ENCODE measurements around the gene HASPIN. TPM values are rescaled to one million over a fixed set of nuclear protein-coding genes. Genes with fewer than 3 reads are reported as not detected.

HASPIN gene
- total and polyA plus RNA-seq, 12 donors = 0.12 to 1.5 (median 0.25) TPM; not detected in 1

DNA sequence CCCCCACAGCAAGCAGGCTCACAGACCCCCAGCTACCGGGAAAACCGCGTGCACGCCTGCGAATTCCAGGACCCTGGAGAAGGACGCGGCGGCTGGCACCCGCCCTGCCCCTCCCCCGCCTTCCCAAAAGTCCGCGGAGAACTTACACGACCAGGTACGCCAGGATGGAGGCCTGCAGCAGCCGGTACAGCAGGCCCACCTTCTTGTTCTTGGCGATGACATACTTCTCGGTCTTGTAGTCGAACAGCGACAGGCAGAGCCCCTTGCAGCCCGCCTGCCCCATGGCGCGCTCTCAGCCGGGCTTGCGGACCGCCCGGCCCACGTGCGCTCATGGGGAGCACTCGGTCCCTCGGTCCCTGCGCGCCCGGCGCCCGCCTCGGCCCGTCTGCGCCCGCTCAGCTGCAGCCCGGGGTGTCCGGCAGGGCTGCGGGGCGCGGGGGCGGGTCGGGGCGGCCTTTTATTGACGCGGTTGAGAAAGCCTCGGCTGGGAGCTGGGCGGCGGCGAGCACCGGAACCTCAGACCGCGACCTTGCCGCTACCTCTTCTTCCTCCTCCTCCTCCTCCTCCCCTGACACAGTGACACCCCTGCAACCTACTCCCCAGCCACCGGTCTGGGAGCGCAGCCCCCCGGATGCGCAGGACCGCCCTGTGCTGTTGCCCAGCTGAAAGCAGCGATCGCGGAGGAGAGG, 27.8 kb upstream of the HASPIN start, which contains the start of gene P2RX5:
Gene P2RX5, minus strand, starts transcription at position 433 of the 689 bp plus-strand sequence. Its CDS starts 150 bp downstream, at position 283.
- Histone ChIP-seq H3K27me3 (peaks cover 0 to 43% (median 24%) of the 10 kb centered on the region in 7 donors), H3K27ac (peak within 1 kb of the TSS in 9 of 10 donors; percentile 39 to 90 (median 80)), H3K9me3 (peaks cover 0 to 10% (median 0%) of the 10 kb centered on the region in 11 donors), H3K4me3 (peak within 1 kb of the TSS; percentile 32 to 62 (median 54)), H3K36me3 (no peaks in the 10 kb centered on the region), H3K4me1 (peaks cover 0 to 26% (median 18%) of the 10 kb centered on the region in 9 donors)
- no peak for TF ChIP-seq CTCF (IDR thresholded peaks at IDR 0.05)
- DNase-seq (no peak), ATAC-seq (peak; percentile 41 to 63 (median 52))
- intact Hi-C loops (cut with DNase I) = loop anchor here in 1 of 10 donors (2.0 kb wide), 1 partner anchor 27 kb away; the partner anchor contains the start of gene HASPIN
- WGBS, 2 donors = 1% methylated on average over 65 of the region's 65 CpGs

GRCh38 chr17:3697103-3697476, 26.6 kb upstream of the HASPIN start:
- no peaks in the 10 kb centered on the region for H3K36me3 ChIP-seq
- peak overlapping the region in 4 of 10 donors; percentile 29 to 90 (median 74) for H3K27ac ChIP-seq
- 40% methylated on average over 12 of the region's 12 CpGs for WGBS, 2 donors
- peaks cover 0 to 39% (median 24%) of the 10 kb centered on the region in 7 donors for H3K27me3 ChIP-seq
- H3K4me3 ChIP-seq = peak overlapping the region in 7 of 10 donors; percentile 8 to 62 (median 55)
- ATAC-seq = peak in 7 of 8 donors; percentile 4 to 70 (median 21)
- DNase-seq = no peak
- TF ChIP-seq CTCF (IDR thresholded peaks at IDR 0.05) = no peak
- intact Hi-C loops (cut with DNase I) = no loop called here
- peaks cover 0 to 10% (median 0%) of the 10 kb centered on the region in 11 donors for H3K9me3 ChIP-seq
- H3K4me1 ChIP-seq = peaks cover 0 to 26% (median 18%) of the 10 kb centered on the region in 9 donors

GRCh38 chr17:3698139-3698538, 25.6 kb upstream of the HASPIN start:
- no peaks in the 10 kb centered on the region for H3K36me3 ChIP-seq
- DNase-seq = no peak

More at GRCh38 chr17:3698139-3698538, 25.6 kb upstream of the HASPIN start:
- 81 to 88% methylated on average over 4 of the region's 4 CpGs for WGBS, 2 donors
- peaks cover 0 to 26% (median 18%) of the 10 kb centered on the region in 9 donors for H3K4me1 ChIP-seq
- no peak overlapping the region for H3K4me3 ChIP-seq
- H3K27me3 ChIP-seq = peaks cover 0 to 39% (median 24%) of the 10 kb centered on the region in 7 donors
- no peak overlapping the region for H3K27ac ChIP-seq
- peaks cover 0 to 10% (median 0%) of the 10 kb centered on the region in 11 donors for H3K9me3 ChIP-seq
- no peak for ATAC-seq
- TF ChIP-seq CTCF (IDR thresholded peaks at IDR 0.05) = no peak
- intact Hi-C loops (cut with DNase I) = no loop called here
